GM12872 (cell line): ENCODE results near the gene CYGB.

Experiments used
- CTCF ChIP-seq: IDR thresholded peaks from 3 replicates; pipeline ENCODE4 v1.5.1; 2011; ENCODE audit warnings: low read depth, mild to moderate bottlenecking, low read length, moderate library complexity; ENCODE audit not compliant: insufficient read depth

The CYGB gene

DNA sequence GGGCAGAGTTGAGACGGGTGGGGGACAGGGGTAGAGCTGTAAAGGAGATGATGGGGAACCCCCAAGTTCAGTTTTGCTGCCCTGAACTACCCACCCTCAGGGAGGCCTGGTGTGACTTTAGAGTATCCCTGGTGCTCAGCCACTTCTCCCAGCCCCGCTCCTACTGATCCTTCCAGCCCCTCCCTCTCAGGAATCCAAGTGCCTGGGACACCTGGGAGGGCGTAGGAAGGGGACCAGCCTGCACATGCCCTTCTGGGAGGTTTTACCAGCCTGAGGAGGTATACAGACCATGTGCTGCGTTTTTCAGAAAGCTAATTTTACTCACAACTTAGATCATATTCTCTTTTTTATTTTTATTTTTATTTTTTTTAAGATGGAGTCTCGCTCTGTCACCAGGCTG, 44.0 kb upstream of the CYGB start:
- no peak for TF ChIP-seq CTCF

DNA sequence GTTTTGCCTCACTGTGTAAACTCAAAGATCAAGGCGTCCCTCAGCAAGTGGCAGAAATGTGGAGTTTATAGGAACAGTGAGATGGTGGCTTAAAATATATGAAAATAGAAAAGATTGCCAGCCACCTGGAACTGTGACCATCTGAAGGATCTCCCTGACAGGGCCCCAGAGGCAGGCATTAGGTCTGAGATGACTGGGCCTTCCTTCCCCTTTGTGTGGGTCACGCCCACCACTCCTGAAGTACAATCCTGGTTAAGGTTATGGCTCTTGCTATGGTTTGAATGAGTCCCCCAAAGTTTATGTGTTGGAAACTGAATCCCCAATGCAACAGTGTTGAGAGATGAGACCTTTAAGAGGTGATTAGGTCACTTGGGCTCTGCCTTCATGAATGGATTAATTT, 41.8 kb upstream of the CYGB start:
- no peak for TF ChIP-seq CTCF

DNA sequence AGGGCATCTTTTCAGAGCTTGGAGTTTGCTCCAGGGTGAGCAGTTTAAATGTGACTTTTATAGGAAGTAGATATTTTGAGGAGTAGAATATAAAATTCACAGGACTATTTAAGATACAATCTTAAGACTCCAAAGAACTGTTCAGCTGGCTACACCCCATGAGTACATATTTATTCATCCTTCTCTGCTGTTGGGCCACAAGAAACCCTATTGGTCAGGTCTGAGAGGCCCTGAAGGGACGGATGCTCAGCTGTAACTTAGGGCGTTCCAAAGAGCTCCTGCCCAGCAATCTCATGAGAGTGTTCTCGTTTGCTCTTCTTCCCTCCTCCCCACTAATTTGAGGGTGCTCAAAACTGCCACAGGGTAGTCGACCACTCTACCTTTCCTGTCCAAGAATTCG, 40.9 kb upstream of the CYGB start:
- no peak for TF ChIP-seq CTCF

- TF ChIP-seq CTCF, result no peak
These were observed 40.4 kb upstream of the CYGB start for GRCh38 chr17:76577876-76578275.

DNA sequence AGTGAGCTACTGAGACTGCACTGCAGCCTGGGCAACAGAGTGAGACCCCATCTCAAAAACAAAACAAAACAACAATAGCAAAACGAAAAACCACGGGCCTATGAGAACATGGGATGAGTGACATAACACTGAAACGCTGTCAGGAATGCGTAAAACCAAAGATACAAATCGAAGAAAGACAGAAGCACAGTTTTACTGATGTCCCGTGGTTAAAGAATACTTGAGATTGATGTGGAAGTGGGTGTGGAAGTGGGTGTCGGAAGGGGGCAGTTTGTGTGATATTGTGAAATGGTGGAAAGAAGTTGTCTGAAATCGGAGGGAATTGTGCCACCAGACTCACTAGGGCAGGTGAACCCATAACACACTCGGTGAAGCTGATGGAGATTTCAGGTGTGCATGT, 38.7 kb upstream of the CYGB start:
- no peak for TF ChIP-seq CTCF

- TF ChIP-seq CTCF, result no peak
These were observed 38.1 kb upstream of the CYGB start for GRCh38 chr17:76575570-76575969.

GRCh38 chr17:76574166-76574565, 36.7 kb upstream of the CYGB start:
- TF ChIP-seq CTCF, result no peak

DNA sequence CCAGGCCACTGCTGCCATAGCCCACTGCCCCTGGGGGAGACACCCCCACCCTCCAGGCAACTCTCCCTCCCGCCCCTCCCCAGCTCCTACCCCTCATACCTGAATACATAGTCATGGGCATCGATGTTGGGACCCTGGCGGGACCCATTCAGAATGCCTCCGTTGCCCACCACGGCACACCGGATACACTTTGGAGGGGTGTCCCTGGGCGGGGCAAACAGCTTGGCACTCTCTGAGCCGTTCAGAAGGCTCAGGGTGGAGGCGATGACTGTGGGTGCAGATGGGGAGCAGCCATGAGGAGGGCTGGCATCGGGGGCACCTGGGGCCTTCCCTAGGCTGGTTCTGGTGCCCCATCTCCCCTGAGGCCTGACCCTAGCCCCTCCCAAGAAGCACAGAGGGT, 35.6 kb upstream of the CYGB start:
- TF ChIP-seq CTCF, result no peak
